Activated effector memory CD4-positive, alpha-beta T cell treated with Interleukin-2 at 50 U/mL for 16 hours (primary cell): ENCODE results near the gene KCNMB2.

Experiments used
- DNase-seq: peaks from one replicate; pipeline ENCODE4 v3.0.0-alpha.2; 2020

The KCNMB2 gene

GRCh38 chr3:178583963-178584575 lies 47.8 kb downstream of the KCNMB2 start:
- DNase-seq = no peak

GRCh38 chr3:178584722-178585380 lies 48.6 kb downstream of the KCNMB2 start:
- no peak for DNase-seq

GRCh38 chr3:178585454-178585853 lies 49.2 kb downstream of the KCNMB2 start:
- DNase-seq = no peak

DNA sequence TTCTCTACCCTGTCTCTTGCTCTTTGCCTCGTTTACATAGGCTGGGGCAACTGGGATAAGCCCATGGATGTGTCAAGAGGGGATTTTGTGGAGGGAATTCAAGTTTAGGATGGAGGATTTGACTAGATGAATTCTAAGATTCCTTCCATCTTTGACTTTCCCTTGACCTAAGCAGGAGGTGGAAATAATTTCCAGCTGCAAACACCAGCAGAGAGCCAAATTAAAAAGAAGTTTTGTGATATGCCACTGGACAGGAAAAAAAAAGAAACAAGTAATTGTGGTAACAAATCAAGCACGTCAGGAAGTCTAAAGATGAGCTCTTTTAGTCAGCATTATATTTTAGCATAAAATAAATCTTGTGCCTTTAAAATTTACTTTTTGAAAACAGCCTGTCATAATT lies 49.8 kb downstream of the KCNMB2 start:
- DNase-seq = no peak

- no peak for DNase-seq
Observed at GRCh38 chr3:178588628-178589027, 52.4 kb downstream of the KCNMB2 start.

DNA sequence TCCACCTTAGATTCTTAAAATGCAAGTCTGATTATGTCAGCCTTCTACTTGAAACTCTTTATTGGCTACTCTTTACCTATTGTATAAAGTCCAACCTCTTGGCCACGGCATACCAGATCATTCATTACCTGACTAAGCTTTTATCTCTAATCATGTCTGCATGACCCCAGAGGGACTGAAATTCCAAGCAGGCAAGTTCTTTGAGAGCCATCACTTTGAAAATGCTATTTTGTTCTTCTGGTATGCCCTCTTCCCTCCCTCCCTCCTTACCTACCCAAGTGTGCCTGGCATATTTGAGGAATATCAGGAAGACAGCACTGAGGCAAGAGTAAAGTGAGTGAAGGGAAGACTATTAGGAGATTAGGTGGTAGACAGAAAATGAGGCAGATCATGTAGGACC lies 57.5 kb downstream of the KCNMB2 start:
- DNase-seq = no peak

DNA sequence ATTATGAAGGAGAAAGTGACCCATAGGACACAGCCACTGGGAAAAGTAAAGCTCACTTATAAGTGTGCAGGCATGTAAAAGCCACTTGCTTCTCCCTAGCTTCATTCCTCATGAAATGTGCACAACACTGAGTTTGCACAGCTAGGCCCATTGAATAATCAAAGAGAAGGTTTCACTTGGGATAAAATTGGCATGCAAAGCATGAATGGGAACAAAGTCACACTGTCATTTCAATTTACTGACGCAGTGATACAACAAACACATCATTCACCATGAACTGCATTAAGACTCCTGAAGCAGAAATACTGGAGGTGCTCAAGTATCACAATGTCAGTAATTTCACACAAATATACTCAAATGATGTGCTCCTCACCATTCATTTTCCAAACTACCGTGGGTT lies 61.1 kb downstream of the KCNMB2 start:
- DNase-seq = no peak

DNA sequence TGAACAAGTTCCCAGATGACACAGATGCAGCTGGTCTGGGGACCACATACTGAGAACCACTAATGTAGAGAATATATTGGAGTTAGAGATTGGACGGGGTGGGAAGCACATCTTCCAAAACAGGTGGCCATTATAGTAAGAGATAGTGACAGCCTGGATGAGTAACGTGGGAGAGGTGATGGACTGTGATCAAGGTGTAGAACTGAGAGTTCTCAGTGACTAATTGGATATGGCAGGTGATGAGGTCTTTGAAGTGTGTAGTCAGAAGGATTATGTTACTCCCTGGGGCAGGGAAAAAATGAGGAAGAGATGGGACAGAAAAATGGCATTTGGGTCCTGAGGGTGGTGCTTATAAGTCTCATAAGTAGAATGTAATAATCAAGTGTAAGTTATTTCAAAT lies 66.6 kb downstream of the KCNMB2 start:
- no peak for DNase-seq

- no peak for DNase-seq
Observed at GRCh38 chr3:178603735-178604134, 67.5 kb downstream of the KCNMB2 start.

- DNase-seq = no peak
Observed at GRCh38 chr3:178618197-178618596, 82.0 kb downstream of the KCNMB2 start.

DNA sequence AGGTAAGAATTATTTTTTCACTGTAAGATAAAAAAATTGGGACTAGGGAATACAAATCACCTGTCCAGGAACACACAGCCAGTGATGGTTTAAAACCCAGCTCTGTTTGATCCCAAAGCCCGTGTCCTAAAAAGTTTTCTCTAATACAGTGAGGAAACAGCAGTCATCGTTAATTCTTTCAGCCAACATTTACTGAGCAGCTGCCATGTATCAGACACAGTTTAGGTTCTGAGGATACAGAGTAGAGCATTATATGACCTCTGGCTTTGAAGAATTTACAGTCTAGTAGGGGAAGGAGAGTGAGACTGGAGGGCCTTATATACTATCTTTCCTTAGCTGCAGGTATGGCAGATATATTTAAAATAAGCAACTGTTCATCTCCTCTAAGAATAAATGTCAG lies 82.7 kb downstream of the KCNMB2 start:
- no peak for DNase-seq

DNA sequence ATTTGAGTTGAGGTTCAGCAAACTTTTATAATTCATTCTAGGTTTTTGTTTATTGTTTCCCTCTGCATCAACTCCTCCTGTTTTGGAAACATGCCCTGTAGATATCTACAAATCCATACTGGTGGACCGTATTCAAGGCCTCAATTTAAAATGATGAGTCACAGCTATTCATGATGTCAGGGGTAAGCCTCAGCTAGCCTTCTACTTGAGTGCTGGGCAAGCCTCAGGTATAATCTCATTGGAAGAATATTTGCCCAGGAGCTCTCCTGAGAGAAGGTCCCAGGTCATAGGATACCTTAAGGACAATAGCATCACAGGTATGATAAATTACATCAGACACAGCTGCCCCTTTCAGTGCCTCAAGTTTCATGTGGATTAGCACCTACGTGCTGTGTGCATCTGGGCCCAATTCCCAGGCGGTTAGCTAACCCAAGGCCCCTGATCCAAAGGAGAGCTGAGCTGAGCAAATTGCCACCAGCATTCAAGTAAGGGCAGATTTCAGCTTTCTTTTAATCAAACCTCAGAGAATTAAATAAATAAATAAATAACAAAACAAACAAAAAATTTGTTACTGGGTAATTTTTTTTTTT lies 87.5 kb downstream of the KCNMB2 start:
- DNase-seq = no peak

DNA sequence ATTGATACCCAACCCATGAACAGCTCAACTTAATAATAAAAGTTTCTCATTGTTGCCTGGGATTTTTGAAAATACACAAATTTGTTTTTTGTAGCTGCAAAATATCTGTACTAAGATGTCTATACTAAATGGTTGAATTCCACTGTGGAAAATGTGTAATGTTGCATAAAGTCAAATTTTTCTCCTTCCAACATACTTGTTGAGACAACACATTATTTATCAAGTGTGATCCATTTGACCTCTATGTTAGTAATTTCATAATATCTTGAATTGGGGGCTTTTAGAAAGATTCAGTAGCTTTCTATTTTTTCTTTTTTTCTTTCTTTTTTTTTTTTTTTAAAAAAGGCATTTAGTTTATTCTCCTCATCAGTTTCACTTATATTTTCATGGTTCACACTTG lies 88.0 kb downstream of the KCNMB2 start:
- DNase-seq = no peak

DNA sequence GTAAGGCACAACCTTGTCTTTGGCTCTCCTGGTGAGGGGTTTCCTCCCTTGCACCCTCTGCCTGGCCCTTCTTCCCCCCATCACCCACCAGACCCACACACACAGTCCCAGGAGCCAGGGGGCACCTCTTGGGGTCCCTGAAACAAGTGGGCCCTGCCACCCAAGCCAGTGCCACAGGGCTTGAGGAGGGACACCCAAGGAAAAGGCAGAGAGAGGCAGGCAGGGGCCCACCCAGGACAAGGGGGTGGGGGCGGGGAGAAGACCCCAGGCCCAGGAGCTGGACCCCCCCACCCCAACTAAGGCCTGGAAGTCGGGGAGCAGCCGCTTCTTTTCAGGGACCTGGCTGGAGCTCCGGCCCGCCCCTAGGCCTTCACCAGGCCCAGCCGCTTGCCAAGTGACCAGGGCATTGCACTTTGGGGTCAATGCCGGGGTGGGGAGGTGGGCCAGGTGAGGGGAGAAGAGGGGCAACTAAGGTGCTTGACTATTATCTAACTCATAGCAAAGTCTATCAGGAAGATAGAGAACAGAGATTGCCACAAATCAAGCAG lies 88.9 kb downstream of the KCNMB2 start:
- no peak for DNase-seq

- DNase-seq = no peak
Observed at GRCh38 chr3:178628037-178628436, 91.8 kb downstream of the KCNMB2 start.

DNA sequence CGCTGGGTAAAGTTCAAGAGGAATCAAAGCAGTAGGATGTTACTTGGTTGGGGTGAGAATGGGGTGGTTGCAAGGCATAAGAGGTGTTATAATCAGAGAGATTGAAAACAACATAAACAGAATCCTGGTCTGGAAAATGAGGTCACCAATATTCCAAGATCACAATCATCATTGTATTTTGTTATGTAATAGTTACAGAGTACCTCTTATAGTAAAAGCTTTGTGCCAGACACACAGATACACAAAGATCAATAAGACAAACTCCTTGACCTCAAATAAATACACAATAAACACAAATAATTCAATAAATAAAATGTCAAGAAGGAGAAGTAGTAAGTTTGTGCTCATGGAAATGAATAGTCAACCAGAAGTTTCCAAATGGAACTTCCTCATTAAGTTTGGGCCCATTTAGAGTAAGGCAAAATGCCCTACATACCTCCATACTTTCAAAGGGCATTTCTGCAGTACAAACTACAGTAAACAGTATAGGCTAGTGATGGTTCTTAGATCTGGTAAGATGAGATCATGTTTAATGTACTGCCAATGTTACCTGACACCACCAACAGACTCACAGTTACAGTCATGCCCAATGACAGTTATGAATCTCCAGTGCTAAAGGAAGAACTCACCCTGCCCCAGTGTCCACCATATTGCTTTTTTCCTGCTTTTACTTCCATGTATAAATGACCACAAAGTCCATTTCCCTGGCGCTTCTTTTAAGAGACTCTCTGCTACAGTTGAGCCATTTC lies 93.4 kb downstream of the KCNMB2 start:
- no peak for DNase-seq

- no peak for DNase-seq
Observed at GRCh38 chr3:178631950-178632349, 95.7 kb downstream of the KCNMB2 start.

DNA sequence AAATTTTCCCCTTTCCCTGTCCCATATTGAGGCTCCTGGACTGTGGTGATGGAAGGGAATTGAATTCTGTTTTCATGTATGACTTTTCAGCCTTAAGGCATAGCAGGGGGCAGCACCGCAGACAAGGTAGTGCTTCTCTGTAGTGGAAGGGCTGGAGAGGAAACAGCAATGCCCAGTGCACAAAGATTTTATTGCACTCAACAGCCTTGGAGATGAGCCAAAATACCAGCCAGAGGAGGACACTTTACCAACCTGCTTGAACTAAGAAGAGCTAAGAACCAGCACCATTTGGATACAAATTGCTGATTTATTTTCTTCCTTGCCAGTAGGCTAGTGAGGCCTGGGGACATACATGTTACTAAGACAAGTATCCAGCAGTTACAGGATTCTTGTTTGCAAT lies 98.7 kb downstream of the KCNMB2 start:
- DNase-seq = no peak

DNA sequence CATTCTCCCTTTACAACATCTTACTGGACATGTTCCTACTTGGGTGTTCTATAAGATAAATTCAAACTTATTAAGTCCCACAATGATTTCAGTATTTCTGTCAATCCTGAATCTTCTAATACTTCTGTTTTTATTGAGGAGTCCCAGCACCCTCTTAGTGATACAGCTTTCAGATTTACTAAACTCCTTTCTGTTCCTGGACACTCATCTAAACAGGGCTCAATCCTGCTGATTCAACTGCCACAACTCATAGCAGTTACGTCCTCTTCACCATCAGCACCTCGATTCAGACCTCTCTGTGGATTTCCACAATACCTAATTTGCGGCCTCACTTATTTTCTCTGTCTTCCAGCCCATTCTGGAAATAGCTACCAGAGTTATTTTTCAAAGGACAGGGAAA lies 101.6 kb downstream of the KCNMB2 start:
- DNase-seq = no peak

DNA sequence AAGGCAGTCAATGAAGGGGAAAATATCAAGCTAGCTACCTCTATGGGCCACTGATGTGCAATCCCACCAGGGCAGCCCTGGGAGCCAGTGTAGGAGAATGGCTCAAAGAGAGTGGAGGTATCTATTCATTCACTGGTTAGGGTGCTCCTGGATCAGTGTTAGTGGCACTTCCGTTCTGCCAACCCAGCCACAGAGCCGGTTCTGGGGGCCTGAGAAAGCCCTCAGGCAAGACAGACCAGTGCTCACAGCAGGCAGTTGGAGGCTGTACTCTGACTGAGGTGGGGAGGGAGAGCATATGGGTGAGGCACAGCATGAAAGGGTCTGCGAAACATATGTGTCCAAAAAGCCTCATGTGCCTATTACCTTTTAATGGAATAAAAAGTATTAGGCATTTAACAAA lies 109.3 kb downstream of the KCNMB2 start:
- no peak for DNase-seq

DNA sequence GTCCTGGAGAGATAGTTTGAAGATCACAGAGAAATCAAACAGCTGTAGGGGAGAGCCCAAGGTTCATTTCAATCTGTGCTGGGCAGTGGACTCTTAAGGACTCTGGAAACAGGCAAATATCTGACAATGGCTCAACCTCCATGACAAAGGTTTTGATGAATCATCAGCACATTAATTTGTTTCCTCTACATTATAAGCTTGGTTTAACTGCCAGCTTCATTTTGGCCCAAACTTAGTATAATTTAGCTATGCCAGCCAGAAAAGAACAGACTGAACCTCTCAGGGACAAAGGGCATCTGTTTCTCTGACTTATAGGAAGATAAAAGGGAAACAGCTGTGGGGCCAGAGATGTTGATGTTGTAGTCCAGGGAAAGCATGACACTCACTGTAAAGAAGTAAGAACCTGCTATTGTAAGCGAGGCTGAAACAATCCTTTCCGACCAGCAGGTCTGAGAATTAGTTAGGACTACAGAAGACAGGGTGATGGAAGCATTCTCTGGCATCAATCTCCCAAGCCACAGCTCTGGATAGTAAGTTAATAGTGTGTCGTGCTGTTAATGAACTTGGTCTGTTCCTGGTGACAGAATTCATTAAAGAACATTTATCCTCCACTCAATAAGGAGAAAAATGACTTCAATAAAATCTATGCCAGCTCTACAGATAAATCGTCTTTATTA lies 110.1 kb downstream of the KCNMB2 start:
- no peak for DNase-seq

- DNase-seq = no peak
Observed at GRCh38 chr3:178655488-178655887, 119.3 kb downstream of the KCNMB2 start.

- no peak for DNase-seq
Observed at GRCh38 chr3:178658694-178659325, 122.6 kb downstream of the KCNMB2 start.
